ENCODE measurements around the gene FANK1.
"Not testable (repeated sequence)": the region's sequence is repeated elsewhere in the genome, so short reads cannot be mapped to it uniquely, and the experiment has no call there.

FANK1 gene

DNA sequence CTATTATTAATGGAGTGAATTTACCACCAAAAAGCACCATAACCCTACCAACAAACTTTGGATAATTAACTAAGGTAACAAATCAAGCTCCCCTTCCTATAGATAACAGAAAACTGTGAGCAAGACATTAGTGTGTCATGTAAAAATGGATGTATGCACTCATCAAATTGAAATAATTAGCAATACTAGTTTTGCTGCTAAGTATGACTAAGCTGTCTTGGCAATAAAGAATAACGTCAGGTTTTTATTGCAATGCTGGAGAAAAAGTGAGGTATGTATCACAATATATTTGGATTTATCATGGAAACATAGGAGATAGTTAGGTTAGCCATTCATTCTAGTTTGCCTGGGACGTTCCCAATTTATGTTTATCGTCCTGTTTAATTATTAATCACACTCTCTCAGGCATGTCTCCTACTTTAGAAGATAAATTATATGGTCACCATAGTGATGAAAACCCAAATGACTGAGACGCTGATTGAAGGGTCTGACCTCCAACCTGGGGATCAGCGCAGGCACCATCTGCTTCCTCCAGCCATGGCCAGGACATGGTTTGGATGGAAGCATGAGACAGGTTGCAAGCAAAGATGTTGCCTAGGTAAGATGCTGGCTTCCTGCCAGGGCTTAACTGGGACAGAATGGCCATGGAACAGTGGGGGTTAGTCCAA is 125.6 kb downstream of the FANK1 start:
- no peak for DNase-seq (ENCODE audit: low read depth)

GRCh38 chr10:126022841-126023240 is 126.5 kb downstream of the FANK1 start:
- DNase-seq (ENCODE audit: low read depth) = no peak

- DNase-seq (ENCODE audit: low read depth) = no peak
Observed at GRCh38 chr10:126027692-126028091, 131.3 kb downstream of the FANK1 start.

DNA sequence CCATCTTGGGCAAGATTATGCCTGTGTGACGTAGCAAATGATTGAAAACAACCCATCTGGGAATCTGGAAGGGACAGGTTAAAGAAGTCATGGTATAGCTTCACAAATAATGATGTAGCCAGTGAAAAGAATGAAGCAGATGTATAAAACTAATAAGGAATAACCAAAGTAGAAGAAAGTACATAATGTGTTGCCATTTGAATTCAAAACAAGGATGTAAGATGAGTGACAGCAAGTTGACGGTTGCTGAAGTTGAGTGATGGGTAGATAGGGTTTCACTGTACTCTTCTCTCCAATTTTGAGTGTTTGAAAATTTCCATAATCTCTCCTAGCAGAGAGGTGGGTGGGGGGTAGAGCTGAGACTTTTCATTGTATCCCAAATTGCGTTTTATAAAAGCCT is 133.6 kb downstream of the FANK1 start:
- no peak for DNase-seq (ENCODE audit: low read depth)

DNA sequence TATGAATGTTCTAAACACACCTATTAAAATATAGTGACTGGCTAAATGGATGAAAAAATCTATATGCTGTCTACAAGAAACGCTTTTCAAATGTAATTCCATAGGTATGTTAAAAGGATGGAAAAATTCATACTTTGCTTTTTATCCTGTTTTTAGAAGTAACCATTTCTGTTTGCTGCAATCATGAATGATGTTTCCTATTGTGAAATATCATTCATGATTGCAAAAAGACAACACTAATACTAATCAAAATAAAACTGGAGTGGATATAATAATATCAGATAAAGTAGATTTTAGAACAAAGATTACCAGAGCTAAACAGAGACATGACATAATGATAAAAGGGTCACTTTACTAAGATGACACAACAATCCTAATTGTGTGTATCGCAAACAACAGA is 138.2 kb downstream of the FANK1 start:
- DNase-seq (ENCODE audit: low read depth) = no peak

GRCh38 chr10:126036515-126036914 is 140.2 kb downstream of the FANK1 start:
- DNase-seq (ENCODE audit: low read depth) = no peak

DNA sequence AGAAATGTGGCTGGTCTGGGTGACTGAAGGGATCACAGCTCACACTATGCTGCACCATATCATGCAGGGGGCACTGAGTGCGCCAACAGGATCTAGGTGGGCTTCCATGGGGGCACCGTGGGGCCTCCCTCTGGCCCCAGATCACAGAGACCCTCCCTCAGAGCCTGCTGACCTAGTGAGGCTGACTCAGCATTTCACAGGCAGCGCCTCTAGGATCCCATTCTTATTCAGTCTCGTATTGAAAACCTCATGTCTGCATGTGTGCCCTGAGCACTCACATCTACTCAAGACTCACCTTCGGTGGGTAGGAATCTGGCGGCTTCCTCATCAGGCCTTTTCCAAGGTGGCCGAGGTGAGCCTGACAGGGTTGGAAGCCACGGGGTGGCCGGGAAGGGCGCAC is 141.6 kb downstream of the FANK1 start:
- DNase-seq (ENCODE audit: low read depth) = no peak

DNA sequence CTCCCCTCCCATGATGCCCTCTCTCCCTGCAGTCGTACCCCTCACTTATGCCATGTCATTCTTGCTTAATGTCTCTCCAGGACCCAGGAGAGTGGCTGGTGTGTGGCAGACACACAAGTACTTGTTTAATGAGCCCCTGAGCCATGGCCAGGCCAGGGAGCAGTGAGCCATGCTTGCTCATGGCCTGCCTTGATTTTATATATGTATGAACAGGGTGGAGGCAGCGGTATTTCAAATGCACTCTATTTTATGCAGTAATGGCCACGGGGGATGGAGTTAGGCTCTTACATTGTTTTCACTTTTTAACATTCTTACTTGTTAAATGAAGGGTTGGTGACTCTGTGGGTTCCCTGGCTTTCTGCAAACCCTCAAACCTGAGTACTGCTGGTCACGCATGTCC is 144.8 kb downstream of the FANK1 start:
- DNase-seq (ENCODE audit: low read depth) = no peak

DNA sequence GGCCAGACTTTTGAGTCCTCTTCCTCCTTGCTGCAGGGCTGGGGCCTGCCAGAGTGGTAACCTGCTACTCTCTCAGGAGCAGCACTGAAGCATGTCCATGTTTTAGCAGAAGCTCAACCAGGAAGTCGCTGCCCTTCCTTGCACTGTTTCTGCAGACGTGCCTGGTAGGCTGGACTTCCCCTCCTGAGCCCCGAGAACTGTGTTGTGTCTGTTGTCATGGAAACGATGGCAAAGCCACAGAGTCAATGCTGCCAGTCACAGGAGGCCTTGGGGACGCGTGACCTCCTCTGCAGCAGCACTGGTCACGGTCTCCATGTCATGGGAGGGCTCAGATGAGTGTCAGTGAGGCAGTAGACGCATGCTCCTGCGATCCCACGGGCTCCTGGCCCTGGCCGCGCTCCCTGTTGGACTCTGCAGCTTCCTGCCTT is 145.5 kb downstream of the FANK1 start:
- DNase-seq (ENCODE audit: low read depth) = no peak

- no peak for DNase-seq (ENCODE audit: low read depth)
Observed at GRCh38 chr10:126042354-126042753, 146.0 kb downstream of the FANK1 start.

GRCh38 chr10:126042906-126043305 is 146.5 kb downstream of the FANK1 start:
- DNase-seq (ENCODE audit: low read depth) = no peak

DNA sequence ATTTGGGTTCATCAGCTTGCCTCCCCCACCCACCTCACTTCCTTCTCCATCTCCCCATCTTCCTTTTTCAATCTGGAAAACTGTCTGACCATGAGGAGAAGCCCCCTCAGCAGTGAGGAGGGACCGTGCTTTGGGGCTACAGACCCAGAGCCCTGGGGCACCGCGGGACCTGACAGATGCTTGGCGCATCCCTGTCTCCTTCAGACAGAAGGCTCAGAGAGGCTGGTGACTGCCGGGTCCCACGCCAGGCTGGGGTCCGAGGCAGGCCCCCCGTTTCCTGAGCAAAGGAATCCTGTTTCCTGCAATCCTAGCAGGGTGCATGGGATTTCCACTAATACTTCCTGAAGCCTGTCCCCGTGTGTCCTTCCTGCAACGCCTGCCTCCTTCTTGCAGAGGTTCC is 147.0 kb downstream of the FANK1 start:
- DNase-seq (ENCODE audit: low read depth) = no peak

- DNase-seq (ENCODE audit: low read depth) = no peak
Observed at GRCh38 chr10:126045861-126046260, 149.5 kb downstream of the FANK1 start.

- DNase-seq (ENCODE audit: low read depth) = no peak
Observed at GRCh38 chr10:126046831-126047230, 150.5 kb downstream of the FANK1 start.

GRCh38 chr10:126047749-126048148 is 151.4 kb downstream of the FANK1 start:
- not testable (repeated sequence) for DNase-seq (ENCODE audit: low read depth)

- DNase-seq (ENCODE audit: low read depth) = no peak
Observed at GRCh38 chr10:126049759-126050700, 153.7 kb downstream of the FANK1 start.

GRCh38 chr10:126052171-126052570 is 155.8 kb downstream of the FANK1 start:
- no peak for DNase-seq (ENCODE audit: low read depth)

DNA sequence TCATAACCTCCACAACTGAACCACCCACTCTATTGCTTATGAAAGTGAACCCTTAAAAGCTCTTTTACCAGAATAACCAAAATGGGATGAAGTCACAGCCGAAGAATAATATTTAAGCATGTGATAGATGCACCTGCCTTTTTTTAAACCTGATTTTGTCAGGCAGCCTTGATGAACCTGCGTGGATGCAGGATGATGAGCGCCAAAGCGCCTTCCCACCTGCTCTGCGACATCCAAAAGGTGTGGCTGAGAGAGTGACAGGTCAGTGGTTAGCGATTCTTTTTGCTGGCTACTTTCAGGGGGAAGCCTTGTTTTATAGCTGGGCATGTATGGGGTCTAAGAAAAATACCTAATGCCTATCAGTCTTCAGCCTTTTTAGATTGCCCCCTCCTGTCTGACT is 157.8 kb downstream of the FANK1 start:
- DNase-seq (ENCODE audit: low read depth) = no peak

DNA sequence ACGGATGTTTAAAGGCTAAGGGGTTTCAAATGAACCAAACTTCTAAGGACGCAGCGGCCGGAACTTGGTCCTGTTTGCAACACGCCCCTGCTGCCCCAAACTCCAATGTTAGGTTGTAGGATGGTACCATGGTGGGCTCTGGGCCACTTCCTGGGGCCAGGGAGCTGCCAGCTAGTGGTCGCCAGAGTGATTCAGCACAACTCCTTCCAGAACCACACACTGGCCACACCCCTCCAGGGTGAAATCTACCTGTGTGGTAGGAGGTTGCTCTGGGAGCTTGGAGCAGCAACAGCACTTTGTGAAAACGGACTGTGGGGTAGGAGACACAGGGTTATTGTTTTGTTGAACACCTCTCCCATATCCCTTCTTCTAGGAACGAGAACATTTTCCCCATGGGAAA is 161.1 kb downstream of the FANK1 start:
- DNase-seq (ENCODE audit: low read depth) = no peak

DNA sequence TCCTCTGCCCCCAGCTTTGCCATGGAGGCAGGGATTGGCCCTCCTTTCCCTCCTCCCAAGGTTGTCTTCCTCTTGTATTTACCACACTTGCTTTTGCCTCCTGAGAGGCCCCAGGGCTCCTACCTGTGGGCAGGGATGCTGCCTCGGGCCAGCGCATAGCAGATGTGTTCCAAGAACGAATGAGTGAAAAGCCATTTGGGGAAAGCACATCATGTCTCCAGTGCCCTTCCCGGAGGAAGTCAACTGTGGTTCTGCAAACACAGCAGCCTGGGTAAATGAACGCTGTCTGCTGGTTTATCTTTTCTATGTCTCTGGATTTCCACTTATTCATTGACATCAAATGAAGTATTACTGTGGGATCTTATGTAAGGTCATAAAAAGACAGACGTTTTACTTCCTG is 161.7 kb downstream of the FANK1 start:
- DNase-seq (ENCODE audit: low read depth) = no peak

DNA sequence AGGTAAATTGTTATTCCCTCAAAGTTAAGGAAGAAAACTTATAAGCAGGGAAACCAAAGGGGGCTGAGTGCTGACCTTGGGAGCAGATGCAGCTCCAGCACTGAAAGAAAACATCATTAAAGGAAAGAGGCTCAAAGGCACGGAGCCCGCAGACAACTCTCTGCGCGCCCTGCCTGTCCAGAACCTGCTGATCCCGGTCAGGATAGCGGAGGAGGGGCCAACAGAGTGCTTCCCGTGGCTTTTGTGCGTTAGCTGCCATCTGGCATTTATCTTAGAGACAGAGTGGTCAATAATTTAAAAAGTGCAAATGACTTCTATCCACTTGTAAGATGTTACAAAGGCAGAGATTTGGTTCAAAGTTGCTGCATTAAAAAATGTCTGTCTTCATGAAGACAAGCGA is 162.1 kb downstream of the FANK1 start:
- DNase-seq (ENCODE audit: low read depth) = no peak

All from HS-27A (cell line).